H7 (cell line): ENCODE data around the gene AGBL1. TPM values are rescaled to one million over a fixed set of nuclear protein-coding genes. Genes with fewer than 3 reads are reported as not detected.

Experiments used
- DNase-seq: peaks from one replicate; pipeline ENCODE4 v3.0.0; 2012
- H3K27me3 ChIP-seq: 2 replicates; pipeline ENCODE4 v1.6.0; 2011; ENCODE audit warnings: mild to moderate bottlenecking, low read length; ENCODE audit not compliant: control insufficient read depth, insufficient read depth
- H3K36me3 ChIP-seq: replicated peaks from 2 replicates; pipeline ENCODE4 v1.5.1; 2011; ENCODE audit warnings: low read length; ENCODE audit not compliant: control insufficient read depth, insufficient read depth
- H3K4me3 ChIP-seq: 2 replicates; pipeline ENCODE4 v1.5.1; 2011; ENCODE audit warnings: low read depth, mild to moderate bottlenecking, control low read depth, low read length, moderate library complexity; ENCODE audit not compliant: insufficient read depth
- total RNA-seq: library from RNA; depleted of rRNA; stranded (reverse); fragments of >200 nt; shearing (Covaris generic); gene quantifications from 2 replicates; pipeline ENCODE4 v1.2.3, GENCODE V29; 2014

Gene AGBL1
- total RNA-seq, 1 experiment from 2014 or later: not detected

DNA sequence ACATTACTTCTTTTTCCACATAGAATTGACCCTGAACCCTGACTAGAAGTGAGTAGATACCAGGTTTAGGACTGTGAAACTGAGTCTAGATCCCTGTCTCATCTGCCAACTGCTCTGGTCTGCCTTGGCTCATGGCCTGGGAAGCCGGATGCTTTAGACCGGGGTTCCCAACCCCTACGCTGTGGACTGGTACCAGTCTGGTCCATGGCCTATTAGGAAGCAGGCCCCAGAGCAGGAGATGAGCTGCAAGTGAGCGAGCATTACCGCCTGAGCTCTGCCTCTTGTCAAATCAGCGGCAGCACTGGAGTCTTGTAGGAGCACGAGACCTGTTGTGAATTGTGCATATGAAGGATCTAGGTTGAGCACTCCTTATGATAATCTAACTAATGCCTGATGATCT lies 734.2 kb downstream of the AGBL1 start:
- Histone ChIP-seq H3K27me3 (no peaks in the 10 kb centered on the region), H3K36me3 (no peaks in the 10 kb centered on the region)

GRCh38 chr15:86829245-86829644 lies 749.6 kb downstream of the AGBL1 start:
- no peak for DNase-seq
- H3K4me3 ChIP-seq: no peak overlapping the region
- H3K27me3 ChIP-seq: no peaks in the 10 kb centered on the region
- no peaks in the 10 kb centered on the region for H3K36me3 ChIP-seq

More for the DNA sequence above, 734.2 kb downstream of the AGBL1 start:
- no peak for DNase-seq
- no peak overlapping the region for H3K4me3 ChIP-seq

GRCh38 chr15:86830304-86830703 lies 750.6 kb downstream of the AGBL1 start:
- no peaks in the 10 kb centered on the region for H3K36me3 ChIP-seq
- H3K27me3 ChIP-seq: no peaks in the 10 kb centered on the region
- H3K4me3 ChIP-seq: no peak overlapping the region
- no peak for DNase-seq

DNA sequence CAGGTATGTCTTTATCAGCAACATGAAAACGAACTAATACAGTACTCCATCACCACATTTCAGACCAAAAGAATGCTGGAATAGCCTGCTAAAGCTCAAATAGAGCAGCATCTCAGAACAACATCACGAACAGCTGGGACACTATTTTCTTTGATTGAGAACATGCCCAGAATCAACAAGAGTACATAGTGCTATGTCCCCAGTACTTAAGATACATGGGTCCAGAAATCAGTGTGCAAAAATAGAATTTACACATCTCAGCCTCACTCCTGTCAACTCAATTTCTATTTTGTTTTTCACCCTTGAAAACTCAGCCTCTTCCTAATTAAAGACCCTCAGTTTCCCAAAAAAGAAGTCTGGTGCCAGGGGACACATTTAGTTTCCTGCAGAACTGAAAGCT lies 753.9 kb downstream of the AGBL1 start:
- Histone ChIP-seq H3K4me3 (no peak overlapping the region), H3K36me3 (no peaks in the 10 kb centered on the region), H3K27me3 (no peaks in the 10 kb centered on the region)
- DNase-seq: no peak

- no peaks in the 10 kb centered on the region for H3K27me3 ChIP-seq
- DNase-seq: no peak
- H3K36me3 ChIP-seq: no peaks in the 10 kb centered on the region
- H3K4me3 ChIP-seq: no peak overlapping the region
Observed at GRCh38 chr15:86834115-86834863, 754.6 kb downstream of the AGBL1 start.

GRCh38 chr15:86837294-86838061 lies 757.8 kb downstream of the AGBL1 start:
- no peak overlapping the region for H3K4me3 ChIP-seq
- no peaks in the 10 kb centered on the region for H3K36me3 ChIP-seq
- no peaks in the 10 kb centered on the region for H3K27me3 ChIP-seq
- no peak for DNase-seq

DNA sequence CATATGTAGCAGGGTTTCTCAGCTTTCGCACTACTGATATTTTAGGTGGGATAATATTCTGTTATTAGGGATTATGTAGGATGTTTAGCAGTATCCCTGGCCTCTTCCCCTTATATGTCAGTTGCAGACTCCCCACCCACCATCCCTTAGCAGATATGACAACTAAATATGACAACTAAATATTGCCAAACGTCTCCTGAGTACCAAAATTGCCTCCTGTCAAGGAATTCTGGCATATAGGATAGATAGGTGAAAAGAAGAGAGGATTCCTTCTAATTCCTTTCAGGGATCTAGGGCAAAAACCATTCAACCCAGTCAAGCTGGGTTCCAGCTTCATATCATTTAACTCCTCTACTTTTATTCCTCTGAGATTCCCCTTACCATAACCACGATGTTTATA lies 759.8 kb downstream of the AGBL1 start:
- no peak overlapping the region for H3K4me3 ChIP-seq
- DNase-seq: no peak
- no peaks in the 10 kb centered on the region for H3K36me3 ChIP-seq
- no peaks in the 10 kb centered on the region for H3K27me3 ChIP-seq

DNA sequence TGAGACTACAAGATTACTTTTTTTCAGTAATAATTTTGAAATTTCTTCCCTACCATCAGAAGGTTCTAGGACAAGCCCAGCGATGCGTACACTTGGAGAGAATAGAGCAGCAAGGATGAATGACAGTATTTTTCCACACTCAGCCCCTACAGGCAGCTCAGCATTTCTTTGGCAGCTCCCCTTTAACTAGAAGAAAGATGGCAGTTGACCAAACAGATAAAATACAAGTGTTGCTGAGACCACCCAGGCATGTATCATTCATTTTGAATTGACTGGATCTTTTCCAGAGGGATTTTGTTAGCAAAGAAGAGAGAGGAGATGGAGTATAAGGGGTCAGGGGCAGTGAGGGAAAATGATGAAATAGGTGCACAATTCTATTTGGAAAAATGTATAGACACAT lies 761.3 kb downstream of the AGBL1 start:
- no peak overlapping the region for H3K4me3 ChIP-seq
- H3K36me3 ChIP-seq: no peaks in the 10 kb centered on the region
- H3K27me3 ChIP-seq: no peaks in the 10 kb centered on the region
- no peak for DNase-seq

DNA sequence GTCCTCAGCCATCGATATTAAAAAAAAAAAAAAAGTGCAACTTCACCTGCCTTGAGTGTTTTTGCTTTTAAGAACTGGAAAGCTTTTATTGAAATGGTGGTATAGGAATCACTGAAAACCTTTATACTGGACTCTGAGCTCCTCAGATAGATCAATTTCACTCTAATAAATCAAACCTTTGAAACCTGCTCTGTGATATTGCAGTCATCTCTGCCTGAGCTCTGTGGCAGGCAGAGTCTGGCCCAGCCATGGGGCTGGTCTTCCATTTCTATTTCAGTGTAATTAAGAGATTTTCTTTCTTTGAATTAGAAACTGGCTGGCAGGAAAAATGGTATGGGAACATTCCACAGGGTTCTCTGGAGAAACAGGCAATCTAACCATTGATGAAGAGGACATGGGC lies 762.5 kb downstream of the AGBL1 start:
- Histone ChIP-seq H3K36me3 (no peaks in the 10 kb centered on the region), H3K4me3 (no peak overlapping the region), H3K27me3 (no peaks in the 10 kb centered on the region)
- DNase-seq: no peak

DNA sequence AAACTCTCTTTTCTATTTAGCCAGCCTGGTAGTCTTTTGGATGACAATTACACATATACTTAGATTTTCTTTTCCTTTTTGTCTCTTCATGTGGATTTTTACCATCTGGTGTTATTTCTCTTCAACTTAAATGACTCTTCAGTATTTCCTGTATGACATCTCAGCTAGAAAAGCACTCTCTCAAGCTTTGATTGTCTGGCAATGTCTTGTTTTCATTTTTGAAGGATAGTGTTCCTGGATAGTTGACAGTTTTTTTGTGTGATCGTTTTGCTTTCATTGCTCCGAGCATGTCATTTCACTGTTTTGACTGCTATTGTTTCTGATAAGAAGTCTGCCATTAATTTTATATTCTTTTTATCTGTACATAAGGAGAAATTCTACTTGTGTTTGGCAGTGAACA lies 766.4 kb downstream of the AGBL1 start:
- Histone ChIP-seq H3K36me3 (no peaks in the 10 kb centered on the region), H3K27me3 (no peaks in the 10 kb centered on the region), H3K4me3 (no peak overlapping the region)
- no peak for DNase-seq

DNA sequence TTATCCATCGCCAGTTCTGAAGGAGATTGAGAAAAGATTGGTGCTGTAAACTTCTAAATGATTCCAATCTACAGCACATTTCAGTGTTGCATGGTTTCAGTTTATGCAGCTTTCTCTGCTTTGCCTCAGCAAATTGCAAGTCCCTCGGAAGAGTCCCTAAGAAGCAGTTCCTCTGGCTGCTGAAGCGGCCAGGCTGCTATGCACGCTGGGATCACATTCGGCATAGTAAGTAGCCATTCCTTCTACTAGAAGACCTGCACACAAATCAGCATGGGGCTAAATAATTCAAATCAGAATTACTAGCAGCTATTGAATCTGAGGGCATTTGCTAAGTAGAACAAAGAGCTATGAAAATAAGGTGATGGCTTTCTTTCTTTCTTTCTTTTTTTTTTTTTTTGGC lies 769.5 kb downstream of the AGBL1 start:
- no peaks in the 10 kb centered on the region for H3K36me3 ChIP-seq
- no peak for DNase-seq
- H3K27me3 ChIP-seq: no peaks in the 10 kb centered on the region
- no peak overlapping the region for H3K4me3 ChIP-seq

- Histone ChIP-seq H3K27me3 (no peaks in the 10 kb centered on the region), H3K36me3 (no peaks in the 10 kb centered on the region), H3K4me3 (no peak overlapping the region)
- DNase-seq: no peak
Observed at GRCh38 chr15:86849558-86850285, 770.1 kb downstream of the AGBL1 start.

DNA sequence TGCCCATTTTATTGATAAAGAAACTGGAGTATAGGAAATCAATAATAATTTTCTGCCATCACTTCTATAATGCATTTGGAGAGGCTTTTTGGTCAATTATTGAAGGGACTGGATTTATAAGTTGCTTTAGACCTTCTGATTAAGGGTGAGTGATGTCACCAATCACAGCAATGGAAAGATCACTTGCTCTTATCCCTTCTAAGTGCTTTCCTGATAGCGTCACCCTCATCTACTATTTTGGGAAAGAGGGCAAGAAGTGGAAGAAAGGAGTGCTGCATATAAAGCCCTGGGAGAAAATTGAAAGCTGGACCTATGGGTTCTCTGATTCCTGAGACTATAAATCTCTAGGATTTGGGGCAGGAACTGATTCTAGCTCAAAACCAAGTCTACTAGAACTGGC lies 771.3 kb downstream of the AGBL1 start:
- DNase-seq: no peak

DNA sequence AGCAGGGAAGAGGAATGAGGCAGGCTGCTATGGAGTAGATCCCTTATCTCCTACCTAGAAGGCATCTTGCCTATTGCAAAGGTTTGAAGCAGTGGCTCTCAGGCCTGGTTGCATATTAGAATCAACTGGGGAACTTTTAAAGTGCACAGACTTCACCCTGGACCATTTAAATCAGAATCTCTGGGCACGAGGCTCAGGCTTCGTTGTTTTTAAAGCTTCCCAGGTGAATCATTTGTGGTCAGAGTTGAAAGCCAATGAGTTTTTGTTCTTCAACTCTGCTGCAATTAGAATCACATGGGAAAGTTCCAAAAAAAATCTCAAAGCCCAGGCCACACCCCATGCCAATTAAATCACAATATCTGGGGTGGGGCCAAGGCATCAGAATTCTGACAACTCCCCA lies 773.1 kb downstream of the AGBL1 start:
- Histone ChIP-seq H3K27me3 (no peaks in the 10 kb centered on the region), H3K36me3 (no peaks in the 10 kb centered on the region), H3K4me3 (no peak overlapping the region)
- no peak for DNase-seq

More for the DNA sequence above, 771.3 kb downstream of the AGBL1 start:
- no peaks in the 10 kb centered on the region for H3K27me3 ChIP-seq
- no peak overlapping the region for H3K4me3 ChIP-seq
- no peaks in the 10 kb centered on the region for H3K36me3 ChIP-seq

- Histone ChIP-seq H3K27me3 (no peaks in the 10 kb centered on the region), H3K36me3 (no peaks in the 10 kb centered on the region), H3K4me3 (no peak overlapping the region)
- DNase-seq: no peak
Observed at GRCh38 chr15:86854176-86854575, 774.5 kb downstream of the AGBL1 start.
